SK-N-SH treated with all-trans-retinoic acid at 6 μM for 48 hours (cell line): ENCODE results near the gene LRRC73.
"Not testable (repeated sequence)": the region's sequence is repeated elsewhere in the genome, so short reads cannot be mapped to it uniquely, and the experiment has no call there.

Experiments used
- ATAC-seq: fragments of 200-7000 bp; cut with Tn5 transposase; 3 replicates; pipeline ENCODE4 v1.9.1; 2020; ENCODE audit warnings: mild to moderate bottlenecking, moderate library complexity
- ARNTL ChIP-seq: fragments of 450-650 bp; formaldehyde crosslinking; IDR thresholded peaks from 2 replicates; pipeline ENCODE4 v1.5.0; 2020; ENCODE audit warnings: low read depth, mild to moderate bottlenecking, moderate library complexity, borderline replicate concordance
- BACH2 ChIP-seq: fragments of 250-450 bp; sonication (Bioruptor Pico); IDR thresholded peaks from 2 replicates; pipeline ENCODE4 v1.9.0; 2021; ENCODE audit warnings: mild to moderate bottlenecking, borderline replicate concordance
- CSDC2 ChIP-seq: fragments of 250-450 bp; sonication (Bioruptor Pico); IDR thresholded peaks from 2 replicates; pipeline ENCODE4 v1.5.0; 2020; ENCODE audit warnings: mild to moderate bottlenecking, moderate library complexity
- ESRRG ChIP-seq: fragments of 250-450 bp; sonication (Bioruptor Pico); IDR thresholded peaks from 2 replicates; pipeline ENCODE4 v1.6.1; 2021; ENCODE audit warnings: mild to moderate bottlenecking
- ISL1 ChIP-seq: fragments of 250-450 bp; sonication (Bioruptor Pico); IDR thresholded peaks from 2 replicates; pipeline ENCODE4 v2.1.2; 2022; ENCODE audit warnings: mild to moderate bottlenecking, moderate library complexity
- PATZ1 ChIP-seq: fragments of 250-450 bp; sonication (Bioruptor Pico); IDR thresholded peaks from 2 replicates; pipeline ENCODE4 v1.8.0; 2020; ENCODE audit warnings: mild to moderate bottlenecking, moderate library complexity, borderline replicate concordance
- PPARA ChIP-seq: fragments of 250-450 bp; sonication (Bioruptor Pico); IDR thresholded peaks from 2 replicates; pipeline ENCODE4 v1.5.0; 2020; ENCODE audit warnings: mild to moderate bottlenecking, borderline replicate concordance
- RARB ChIP-seq: fragments of 250-450 bp; sonication (Bioruptor Pico); IDR thresholded peaks from 2 replicates; pipeline ENCODE4 v1.8.0; 2021; ENCODE audit warnings: mild to moderate bottlenecking, moderate library complexity
- TOX ChIP-seq: fragments of 250-450 bp; sonication (Bioruptor Pico); IDR thresholded peaks from 2 replicates; pipeline ENCODE4 v1.8.0; 2021; ENCODE audit warnings: mild to moderate bottlenecking, moderate library complexity, borderline replicate concordance
- ZC3H10 ChIP-seq: fragments of 250-450 bp; sonication (Bioruptor Pico); IDR thresholded peaks from 2 replicates; pipeline ENCODE4 v1.5.1; 2021; ENCODE audit warnings: mild to moderate bottlenecking, moderate library complexity
- ZFP3 ChIP-seq: fragments of 250-450 bp; sonication (Bioruptor Pico); IDR thresholded peaks from 2 replicates; pipeline ENCODE4 v1.5.0; 2020; ENCODE audit warnings: mild to moderate bottlenecking, moderate library complexity
- ZNF565 ChIP-seq: fragments of 450-650 bp; formaldehyde crosslinking; conservative IDR thresholded peaks from 2 replicates; pipeline ENCODE4 v1.5.0; 2020; ENCODE audit warnings: low read depth, mild to moderate bottlenecking, moderate library complexity
- ZNF8 ChIP-seq: fragments of 450-650 bp; formaldehyde crosslinking; IDR thresholded peaks from 2 replicates; pipeline ENCODE4 v1.5.0; 2020; ENCODE audit warnings: mild to moderate bottlenecking, moderate library complexity
- TF ChIP-seq, protein P1 (sequence below): fragments of 250-450 bp; sonication (Bioruptor Pico); IDR thresholded peaks from 2 replicates; pipeline ENCODE4 v1.5.1; 2020; ENCODE audit warnings: low read depth, mild to moderate bottlenecking, moderate library complexity
- TF ChIP-seq, protein P2 (sequence below): fragments of 250-450 bp; sonication (Bioruptor Pico); IDR thresholded peaks from 2 replicates; pipeline ENCODE4 v1.5.0; 2020; ENCODE audit warnings: mild to moderate bottlenecking, moderate library complexity

The LRRC73 gene

GRCh38 chr6:43460032-43460431 is 50.1 kb downstream of the LRRC73 start:
- TF ChIP-seq, protein P1, sequence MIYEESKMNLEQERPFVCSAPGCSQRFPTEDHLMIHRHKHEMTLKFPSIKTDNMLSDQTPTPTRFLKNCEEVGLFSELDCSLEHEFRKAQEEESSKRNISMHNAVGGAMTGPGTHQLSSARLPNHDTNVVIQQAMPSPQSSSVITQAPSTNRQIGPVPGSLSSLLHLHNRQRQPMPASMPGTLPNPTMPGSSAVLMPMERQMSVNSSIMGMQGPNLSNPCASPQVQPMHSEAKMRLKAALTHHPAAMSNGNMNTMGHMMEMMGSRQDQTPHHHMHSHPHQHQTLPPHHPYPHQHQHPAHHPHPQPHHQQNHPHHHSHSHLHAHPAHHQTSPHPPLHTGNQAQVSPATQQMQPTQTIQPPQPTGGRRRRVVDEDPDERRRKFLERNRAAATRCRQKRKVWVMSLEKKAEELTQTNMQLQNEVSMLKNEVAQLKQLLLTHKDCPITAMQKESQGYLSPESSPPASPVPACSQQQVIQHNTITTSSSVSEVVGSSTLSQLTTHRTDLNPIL: no peak
- TF ChIP-seq ZFP3 (CRISPR knock-in tag) (no peak), ESRRG (CRISPR knock-in tag) (no peak), BACH2 (CRISPR knock-in tag) (no peak), ISL1 (CRISPR knock-in tag) (no peak), RARB (CRISPR knock-in tag) (no peak), PATZ1 (CRISPR knock-in tag) (no peak), ZNF8 (no peak), PPARA (CRISPR knock-in tag) (no peak), CSDC2 (CRISPR knock-in tag) (no peak), TOX (no peak), ARNTL (CRISPR knock-in tag) (no peak)
- TF ChIP-seq, protein P2, sequence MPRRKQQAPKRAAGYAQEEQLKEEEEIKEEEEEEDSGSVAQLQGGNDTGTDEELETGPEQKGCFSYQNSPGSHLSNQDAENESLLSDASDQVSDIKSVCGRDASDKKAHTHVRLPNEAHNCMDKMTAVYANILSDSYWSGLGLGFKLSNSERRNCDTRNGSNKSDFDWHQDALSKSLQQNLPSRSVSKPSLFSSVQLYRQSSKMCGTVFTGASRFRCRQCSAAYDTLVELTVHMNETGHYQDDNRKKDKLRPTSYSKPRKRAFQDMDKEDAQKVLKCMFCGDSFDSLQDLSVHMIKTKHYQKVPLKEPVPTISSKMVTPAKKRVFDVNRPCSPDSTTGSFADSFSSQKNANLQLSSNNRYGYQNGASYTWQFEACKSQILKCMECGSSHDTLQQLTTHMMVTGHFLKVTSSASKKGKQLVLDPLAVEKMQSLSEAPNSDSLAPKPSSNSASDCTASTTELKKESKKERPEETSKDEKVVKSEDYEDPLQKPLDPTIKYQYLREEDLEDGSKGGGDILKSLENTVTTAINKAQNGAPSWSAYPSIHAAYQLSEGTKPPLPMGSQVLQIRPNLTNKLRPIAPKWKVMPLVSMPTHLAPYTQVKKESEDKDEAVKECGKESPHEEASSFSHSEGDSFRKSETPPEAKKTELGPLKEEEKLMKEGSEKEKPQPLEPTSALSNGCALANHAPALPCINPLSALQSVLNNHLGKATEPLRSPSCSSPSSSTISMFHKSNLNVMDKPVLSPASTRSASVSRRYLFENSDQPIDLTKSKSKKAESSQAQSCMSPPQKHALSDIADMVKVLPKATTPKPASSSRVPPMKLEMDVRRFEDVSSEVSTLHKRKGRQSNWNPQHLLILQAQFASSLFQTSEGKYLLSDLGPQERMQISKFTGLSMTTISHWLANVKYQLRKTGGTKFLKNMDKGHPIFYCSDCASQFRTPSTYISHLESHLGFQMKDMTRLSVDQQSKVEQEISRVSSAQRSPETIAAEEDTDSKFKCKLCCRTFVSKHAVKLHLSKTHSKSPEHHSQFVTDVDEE (CRISPR knock-in tag): no peak
- ATAC-seq: no peak

DNA sequence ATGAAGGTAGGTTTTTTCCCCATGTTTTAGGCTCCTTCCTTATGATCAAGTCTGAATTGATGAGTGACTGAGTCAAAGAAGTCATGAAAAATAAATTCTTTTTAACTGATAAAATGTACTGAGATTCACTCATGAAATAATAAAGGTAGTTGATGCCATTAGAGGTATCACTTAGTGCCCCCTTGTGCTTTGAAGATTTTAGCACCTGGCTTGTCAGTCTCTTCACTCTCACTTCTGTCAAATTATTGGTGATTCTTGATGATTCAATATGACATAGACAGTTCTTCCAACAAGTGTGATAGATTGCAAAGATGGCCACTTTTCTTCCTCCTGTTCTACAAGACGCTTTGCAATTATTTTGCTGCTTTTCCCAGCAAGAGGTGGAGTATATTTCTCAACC is 50.6 kb downstream of the LRRC73 start:
- no peak for TF ChIP-seq ESRRG (CRISPR knock-in tag)
- ATAC-seq: no peak

- not testable (repeated sequence) for ATAC-seq
These were observed 52.0 kb downstream of the LRRC73 start for GRCh38 chr6:43458154-43458553.

- TF ChIP-seq CSDC2 (CRISPR knock-in tag) (no peak), ZC3H10 (no peak), ZNF8 (no peak), ZNF565 (CRISPR knock-in tag) (no peak)
- TF ChIP-seq, protein P2 (CRISPR knock-in tag): no peak
- ATAC-seq: no peak
These were observed 52.5 kb downstream of the LRRC73 start for GRCh38 chr6:43457643-43458042.
